GM18520 (cell line): ENCODE measurements around the gene VRK3.
"Not testable (repeated sequence)": the region's sequence is repeated elsewhere in the genome, so short reads cannot be mapped to it uniquely, and the experiment has no call there.

Experiments used
- ATAC-seq: cut with Tn5 transposase; IDR thresholded peaks from one replicate; pipeline ENCODE4 v1.9.1; 2021; ENCODE audit not compliant: unreplicated experiment

Gene VRK3

GRCh38 chr19:49988433-49988832, 36.7 kb downstream of the VRK3 start:
- ATAC-seq: no peak

DNA sequence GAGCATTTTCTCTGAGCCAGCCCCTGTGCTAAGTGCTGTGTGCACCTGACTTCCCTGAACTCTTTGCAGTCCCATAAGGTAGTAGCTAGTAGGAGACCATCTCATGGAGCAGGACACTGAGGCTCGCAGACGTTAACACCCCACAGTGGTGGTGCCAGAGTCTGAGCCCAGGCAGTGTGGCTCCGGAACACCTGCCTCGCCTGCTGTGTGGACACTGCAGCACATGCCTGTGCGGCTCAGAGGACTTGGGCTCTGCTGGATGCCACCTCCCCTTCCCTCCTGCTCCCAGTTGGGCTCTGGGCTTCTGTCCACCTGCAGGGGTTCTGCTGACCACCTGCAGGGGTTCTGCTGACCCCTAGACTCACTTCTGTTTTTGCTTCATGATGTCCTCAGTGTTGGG, 37.2 kb downstream of the VRK3 start:
- ATAC-seq: no peak

DNA sequence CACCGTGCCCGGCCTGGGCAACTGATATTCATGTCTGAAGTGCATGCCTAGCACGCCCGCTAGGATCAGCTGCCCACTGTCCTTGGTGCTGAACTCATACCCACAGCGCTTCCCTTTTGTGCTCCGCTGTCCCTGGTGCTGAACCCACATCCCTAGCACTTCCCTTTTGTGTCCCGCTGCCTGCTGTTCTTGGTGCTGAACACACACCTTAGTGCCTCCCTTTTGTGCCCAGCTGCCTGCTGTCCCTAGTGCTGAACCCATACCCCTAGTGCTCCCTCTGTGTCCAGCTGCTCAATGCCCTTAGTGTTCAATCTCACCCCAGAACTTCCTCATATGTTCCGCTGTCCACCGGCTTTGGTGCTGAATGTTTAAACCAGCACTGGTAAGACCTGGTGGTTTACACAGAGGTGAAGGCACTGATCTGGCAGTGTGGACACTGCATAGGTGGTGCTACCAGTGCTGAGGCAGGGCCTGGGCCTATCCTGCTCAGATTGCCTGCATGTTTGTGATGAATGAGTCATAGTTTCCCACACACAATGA, 37.9 kb downstream of the VRK3 start:
- ATAC-seq: no peak

DNA sequence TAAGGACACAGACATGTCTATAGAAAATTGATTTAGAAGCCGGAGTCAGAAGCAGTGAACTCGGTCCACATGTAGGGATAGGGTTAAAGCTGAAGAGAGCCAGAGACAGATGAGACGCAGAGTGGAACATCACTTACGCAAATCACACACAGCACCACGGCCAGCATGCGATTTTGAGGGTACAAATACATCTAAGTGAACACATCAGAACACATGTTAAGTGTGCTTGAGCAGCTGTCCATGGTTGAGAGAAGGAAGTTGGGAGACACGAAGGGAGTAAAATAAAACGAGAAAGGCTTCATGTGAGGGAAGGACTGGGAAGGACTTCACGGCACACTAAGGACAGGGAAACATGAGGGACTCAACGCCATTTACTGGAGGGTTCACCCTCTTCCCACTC, 38.8 kb downstream of the VRK3 start:
- ATAC-seq: no peak

DNA sequence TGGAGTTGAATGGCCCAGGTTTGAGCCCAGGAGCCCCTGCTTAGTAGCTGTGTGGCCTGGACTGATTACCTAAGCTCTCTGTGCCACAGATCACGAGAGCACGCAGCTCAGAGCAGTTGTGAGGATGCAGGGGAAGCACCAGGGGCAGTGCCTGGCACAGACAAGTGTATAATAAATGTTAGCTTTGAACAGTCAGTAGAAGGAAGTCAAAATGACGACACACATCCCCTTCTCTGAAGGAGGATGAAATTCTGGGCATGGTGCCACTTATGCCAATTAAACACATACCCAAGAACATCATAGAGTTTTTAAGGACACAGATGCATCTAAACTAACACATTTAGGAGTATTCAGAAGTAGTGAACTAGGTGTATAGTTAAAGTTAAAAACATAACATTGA, 39.3 kb downstream of the VRK3 start:
- no peak for ATAC-seq

- no peak for ATAC-seq
Measured at GRCh38 chr19:49984491-49984890, 40.7 kb downstream of the VRK3 start.

- no peak for ATAC-seq
Measured at GRCh38 chr19:49983645-49984229, 41.4 kb downstream of the VRK3 start.

DNA sequence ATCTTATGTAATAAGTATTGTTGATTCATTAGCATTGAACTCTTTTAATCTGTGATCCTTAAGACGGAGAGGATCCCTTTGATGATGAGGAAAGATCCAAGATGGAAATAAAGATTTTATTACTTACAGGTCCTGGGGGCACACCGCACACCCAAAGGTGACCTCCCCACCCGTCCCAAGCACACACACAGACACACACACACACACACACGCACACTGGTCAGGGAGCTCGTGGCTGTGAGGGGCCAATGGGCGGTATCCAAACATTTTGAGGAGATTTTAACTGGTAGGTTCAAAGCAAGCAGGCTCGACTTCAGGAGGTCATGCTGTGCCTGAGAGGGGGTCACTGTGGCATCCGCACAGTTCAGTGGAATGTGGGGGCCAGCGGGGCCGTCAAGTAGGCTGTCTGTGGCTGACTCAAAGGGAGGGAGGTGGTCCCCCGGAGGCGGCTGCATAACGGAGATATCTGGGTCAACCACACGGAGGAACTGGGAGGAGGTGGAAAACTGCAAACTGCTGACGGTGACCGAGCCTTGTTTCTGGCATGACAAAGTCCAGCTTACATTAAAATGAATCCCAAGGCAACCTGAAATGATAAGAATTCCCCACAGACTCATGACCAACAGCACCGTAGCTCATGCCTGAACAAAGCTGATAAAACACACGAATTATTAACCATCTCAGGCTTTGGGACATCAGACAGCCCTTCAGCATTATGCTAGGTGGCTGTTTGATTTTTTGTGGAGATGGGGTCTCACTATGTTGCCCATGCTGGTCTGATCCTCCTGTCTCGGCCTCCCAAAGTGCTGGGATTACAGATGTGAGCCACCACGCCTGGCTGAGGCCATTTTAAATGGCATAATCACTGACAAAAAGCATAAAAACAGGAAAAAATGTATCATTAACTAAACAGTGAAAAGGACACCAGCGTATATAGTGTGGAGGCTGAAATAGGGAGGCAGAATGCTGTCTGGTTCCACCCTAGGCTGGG, 43.3 kb downstream of the VRK3 start:
- ATAC-seq: no peak

GRCh38 chr19:49978324-49978723, 46.8 kb downstream of the VRK3 start:
- ATAC-seq: no peak

- ATAC-seq: no peak
Measured at GRCh38 chr19:49977881-49978280, 47.3 kb downstream of the VRK3 start.

DNA sequence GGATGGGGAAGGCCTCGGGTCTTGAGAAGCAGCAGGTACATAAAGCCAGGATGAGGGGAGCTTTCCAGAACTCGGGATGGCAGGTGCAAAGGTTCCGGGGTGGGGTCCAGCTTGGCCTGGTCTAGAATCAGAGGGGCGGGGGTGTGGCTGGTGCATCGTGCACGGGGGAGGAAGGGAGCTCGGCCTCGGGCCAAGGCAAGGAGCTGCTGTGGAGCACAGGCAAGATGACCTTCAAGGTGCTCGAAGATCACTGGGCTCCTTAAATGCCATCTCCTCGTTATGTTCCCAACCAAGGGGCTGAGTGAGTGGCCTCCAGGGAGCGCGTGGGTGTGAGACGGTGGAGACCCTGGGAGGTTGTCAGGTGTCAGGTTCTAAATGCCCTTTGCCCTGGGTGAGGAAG, 48.1 kb downstream of the VRK3 start:
- no peak for ATAC-seq

- no peak for ATAC-seq
Measured at GRCh38 chr19:49976496-49976895, 48.7 kb downstream of the VRK3 start.

GRCh38 chr19:49975051-49975450, 50.1 kb downstream of the VRK3 start:
- no peak for ATAC-seq

- ATAC-seq: no peak
Measured at GRCh38 chr19:49973987-49974386, 51.2 kb downstream of the VRK3 start.

GRCh38 chr19:49972841-49973240, 52.3 kb downstream of the VRK3 start:
- no peak for ATAC-seq

- no peak for ATAC-seq
Measured at GRCh38 chr19:49971991-49972411, 53.2 kb downstream of the VRK3 start.

GRCh38 chr19:49969355-49969754, 55.8 kb downstream of the VRK3 start:
- not testable (repeated sequence) for ATAC-seq

DNA sequence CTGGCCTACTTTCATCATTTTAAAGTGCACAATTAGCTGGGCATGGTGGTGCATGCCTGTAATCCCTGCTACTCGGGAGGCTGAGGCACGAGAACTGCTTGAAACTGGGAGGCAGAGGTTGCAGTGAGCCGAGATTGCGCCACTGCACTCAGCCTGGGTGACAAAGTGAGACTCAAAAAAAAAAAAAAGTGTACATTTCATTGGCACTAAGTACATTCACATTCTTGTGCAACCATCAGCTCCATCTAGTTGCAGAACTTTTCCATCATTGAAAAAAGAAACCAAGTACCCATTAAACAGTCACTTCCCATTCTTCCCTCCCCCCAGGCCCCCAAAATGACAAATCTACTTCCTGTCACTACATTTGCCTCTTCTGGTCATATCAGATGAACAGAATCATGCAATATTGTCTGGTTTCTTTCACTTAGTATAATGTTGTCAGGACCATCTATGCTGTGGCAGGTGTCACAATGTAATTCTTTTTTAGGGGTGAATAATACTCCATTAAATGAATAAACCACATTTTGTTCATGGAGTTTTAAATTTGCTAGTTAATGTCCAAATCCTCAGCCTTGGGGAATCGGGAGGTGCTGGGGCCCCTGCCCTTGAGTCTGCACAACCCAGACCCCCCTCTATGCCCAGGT, 56.8 kb downstream of the VRK3 start:
- no peak for ATAC-seq

DNA sequence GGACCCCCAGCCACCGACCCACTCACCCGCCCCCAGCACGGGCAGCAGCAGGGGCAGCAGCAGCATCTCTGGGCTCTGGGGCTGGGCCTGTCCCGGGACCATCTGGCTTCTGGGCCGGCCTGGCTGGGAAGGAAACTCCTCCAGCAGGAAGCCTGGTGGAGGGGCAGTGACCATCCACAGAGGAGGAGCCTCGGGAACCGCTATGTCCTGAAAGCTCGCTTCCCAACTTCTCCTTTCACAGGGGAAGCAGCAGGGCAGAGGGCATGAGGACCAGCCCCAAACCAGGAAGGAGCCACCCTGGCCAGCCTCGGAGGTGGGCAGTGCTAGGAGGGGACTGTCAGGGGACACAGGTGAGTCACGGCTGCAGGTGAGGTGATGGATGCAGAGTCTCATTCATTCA, 64.2 kb downstream of the VRK3 start, which contains the start of gene SIGLEC11:
TSS of gene SIGLEC11 (minus strand) at position 193 of the 400 bp plus-strand sequence. CDS start at position 102, 91 bp downstream.
- not testable (repeated sequence) for ATAC-seq

DNA sequence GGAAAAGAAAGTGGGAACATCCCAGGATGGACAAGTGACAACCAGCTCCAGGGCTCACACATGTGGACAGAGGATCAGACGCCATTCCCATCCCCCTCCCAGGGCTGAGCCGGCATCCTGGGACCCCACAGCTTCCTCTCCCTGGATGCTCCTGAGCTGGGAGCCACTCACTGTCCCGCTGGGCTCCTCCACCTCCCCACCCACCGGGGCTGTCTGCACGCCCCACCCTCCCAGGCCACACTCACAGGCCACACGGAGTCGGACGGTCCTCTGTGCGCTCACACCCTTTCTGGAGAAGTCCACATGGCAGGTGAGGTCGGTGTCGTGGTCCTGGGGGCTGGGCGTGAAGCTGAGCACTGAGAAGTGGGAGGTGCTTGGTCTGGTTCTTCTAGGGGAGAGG, 65.3 kb downstream of the VRK3 start:
- not testable (repeated sequence) for ATAC-seq

- not testable (repeated sequence) for ATAC-seq
Measured at GRCh38 chr19:49958596-49958995, 66.6 kb downstream of the VRK3 start.
